HCT116 (cell line): ENCODE measurements around the gene SERTAD4. TPM values are rescaled to one million over a fixed set of nuclear protein-coding genes. Genes with fewer than 3 reads are reported as not detected.

Source experiments
- ATAC-seq: fragments of 200-7000 bp; cut with Tn5 transposase; 2 replicates; pipeline ENCODE4 v1.9.1; 2020; ENCODE audit warnings: mild to moderate bottlenecking, moderate library complexity
- BruUV-seq: library from RNA; stranded (reverse); fragments of 400-500 nt; replicated peaks from 2 replicates; lab custom pipeline; 2021; lab: Mats Ljungman, UMichigan
- CTCF ChIA-PET: fragments of 300-600 bp; sonication (Branson Sonifier 250); formaldehyde crosslinking; loops from one replicate; lab custom pipeline; 2021; ENCODE audit warnings: antibody characterized with exemption; lab: Charles Lee
- POLR2A ChIA-PET: fragments of 300-600, 350-600 bp; sonication (Branson Sonifier 250); formaldehyde crosslinking; loops from one replicate; lab custom pipeline; 2021; ENCODE audit warnings: antibody characterized with exemption; lab: Charles Lee
- RAD21 ChIA-PET, 2 experiments: fragments of 300-600 bp; sonication (Branson Sonifier 250); formaldehyde crosslinking; loops; one replicate each; lab custom pipeline; 2023; ENCODE audit warnings: low total read pairs in 2 of 2; ENCODE audit not compliant: uncharacterized antibody in 2 of 2, unreplicated experiment in 2 of 2, low non-redundant PET in 1 of 2; lab: Charles Lee
- DNase-seq: peaks from one replicate; pipeline ENCODE4 v3.0.0-alpha.2; 2010; ENCODE audit warnings: low read depth, low spot score
- H2AFZ ChIP-seq: fragments of 200-600 bp; shearing (Covaris generic), sonication (generic); 2 replicates; pipeline ENCODE4 v1.6.1; 2017; ENCODE audit warnings: low read depth, mixed run types, mixed read lengths, antibody characterized with exemption, low read length; ENCODE audit not compliant: poor library complexity, severe bottlenecking
- H3K27ac ChIP-seq: 2 replicates; pipeline ENCODE4 v1.5.1; 2012; ENCODE audit warnings: low read depth, low read length
- H3K27me3 ChIP-seq: fragments of 200-600 bp; sonication (generic); 2 replicates; pipeline ENCODE4 v1.6.1; 2016; ENCODE audit warnings: mixed run types, low read length, mixed read lengths; ENCODE audit not compliant: insufficient read depth
- H3K36me3 ChIP-seq, 2 experiments: fragments of 200-500 bp in 1 of 2; fragments of 200-600 bp in 1 of 2; sonication (Bioruptor generic) in 1 of 2; sonication (generic) in 1 of 2; 2 replicates each; pipeline versions ENCODE4 v1.5.1 to v1.6.1; 2014 to 2016; ENCODE audit warnings: low read length in 2 of 2, inconsistent platforms in 1 of 2, mixed read lengths in 1 of 2, mixed run types in 1 of 2; ENCODE audit not compliant: insufficient read depth in 2 of 2, control insufficient read depth in 1 of 2
- H3K4me1 ChIP-seq, 2 experiments: fragments of 200-600 bp in 1 of 2; sonication (generic) in 1 of 2; 2 replicates each; pipeline versions ENCODE4 v1.5.1 to v1.6.1; 2012 to 2017; ENCODE audit warnings: low read length in 2 of 2, inconsistent platforms in 1 of 2, mild to moderate bottlenecking in 1 of 2, mixed read lengths in 1 of 2, mixed run types in 1 of 2, moderate library complexity in 1 of 2; ENCODE audit not compliant: insufficient read depth in 2 of 2, control insufficient read depth in 1 of 2
- H3K4me2 ChIP-seq: fragments of 200-600 bp; sonication (generic); 2 replicates; pipeline ENCODE4 v1.6.1; 2017; ENCODE audit warnings: mixed run types, low read length, mixed read lengths
- H3K4me3 ChIP-seq, 2 experiments: fragments of 200-600 bp in 1 of 2; sonication (generic) in 1 of 2; replicated peaks in 1 of 2; 2 replicates each; pipeline ENCODE4 v1.5.1; 2011 to 2016; ENCODE audit warnings: low read length in 2 of 2, control low read depth in 1 of 2, low read depth in 1 of 2, mild to moderate bottlenecking in 1 of 2, mixed read lengths in 1 of 2, mixed run types in 1 of 2
- H3K79me2 ChIP-seq: fragments of 200-600 bp; sonication (generic); 2 replicates; pipeline ENCODE4 v1.6.1; 2017; ENCODE audit warnings: mild to moderate bottlenecking, mixed run types, low read length, moderate library complexity, mixed read lengths; ENCODE audit not compliant: insufficient read depth
- H3K9ac ChIP-seq: fragments of 200-600 bp; sonication (generic); 2 replicates; pipeline ENCODE4 v1.6.1; 2016; ENCODE audit warnings: low read length, mixed read lengths
- H3K9me2 ChIP-seq: fragments of 200-600 bp; sonication (generic), shearing (Covaris generic); 2 replicates; pipeline ENCODE4 v1.6.1; 2017; ENCODE audit warnings: mixed run types, mild to moderate bottlenecking, moderate library complexity; ENCODE audit not compliant: insufficient read depth
- H3K9me3 ChIP-seq, 2 experiments: fragments of 200-500 bp in 1 of 2; fragments of 200-600 bp in 1 of 2; sonication (Bioruptor generic) in 1 of 2; sonication (generic) in 1 of 2; 2 replicates each; pipeline ENCODE4 v1.6.1; 2014 to 2017; ENCODE audit warnings: low read length in 2 of 2, mixed read lengths in 2 of 2, inconsistent platforms in 1 of 2, low read depth in 1 of 2, mild to moderate bottlenecking in 1 of 2, mixed run types in 1 of 2, moderate library complexity in 1 of 2; ENCODE audit not compliant: control insufficient read depth in 1 of 2, insufficient read depth in 1 of 2
- H4K20me1 ChIP-seq: fragments of 200-600 bp; sonication (generic), shearing (Covaris generic); 2 replicates; pipeline ENCODE4 v1.6.1; 2017; ENCODE audit warnings: mixed run types, mild to moderate bottlenecking, moderate library complexity; ENCODE audit not compliant: insufficient read depth
- CBX3 ChIP-seq: IDR thresholded peaks from 2 replicates; pipeline ENCODE4 v1.6.1; 2012; ENCODE audit warnings: low read depth
- CEBPB ChIP-seq: IDR thresholded peaks from 2 replicates; pipeline ENCODE4 v1.6.1; 2012; ENCODE audit warnings: low read depth
- CTCF ChIP-seq, 3 experiments: fragments of 200-600 bp in 1 of 3; sonication (generic) in 1 of 3; IDR thresholded peaks in 2 of 3; conservative IDR thresholded peaks in 1 of 3; 2 replicates each; pipeline ENCODE4 v1.5.1; 2012 to 2017; ENCODE audit warnings: low read depth in 2 of 3, low read length in 2 of 3, antibody characterized with exemption in 1 of 3, borderline replicate concordance in 1 of 3, control low read depth in 1 of 3, mild to moderate bottlenecking in 1 of 3, mixed read lengths in 1 of 3, mixed run types in 1 of 3, moderate library complexity in 1 of 3; ENCODE audit not compliant: insufficient read depth in 1 of 3
- EGR1 ChIP-seq: IDR thresholded peaks from 2 replicates; pipeline ENCODE4 v1.6.1; 2012; ENCODE audit warnings: low read depth
- ELF1 ChIP-seq: IDR thresholded peaks from 2 replicates; pipeline ENCODE4 v1.6.1; 2012; ENCODE audit warnings: low read depth, borderline replicate concordance
- FOSL1 ChIP-seq: IDR thresholded peaks from 2 replicates; pipeline ENCODE4 v1.6.1; 2012; ENCODE audit warnings: low read depth
- MAX ChIP-seq: IDR thresholded peaks from 2 replicates; pipeline ENCODE4 v1.6.1; 2012
- RAD21 ChIP-seq: IDR thresholded peaks from 2 replicates; pipeline ENCODE4 v1.6.1; 2012; ENCODE audit warnings: low read depth, mild to moderate bottlenecking
- REST ChIP-seq: IDR thresholded peaks from 2 replicates; pipeline ENCODE4 v1.6.1; 2012; ENCODE audit warnings: low read depth
- SIN3A ChIP-seq: IDR thresholded peaks from 2 replicates; pipeline ENCODE4 v1.6.1; 2012; ENCODE audit warnings: low read depth
- SRF ChIP-seq: IDR thresholded peaks from 2 replicates; pipeline ENCODE4 v1.6.1; 2012; ENCODE audit warnings: low read depth
- TCF7L2 ChIP-seq: IDR thresholded peaks from 2 replicates; pipeline ENCODE4 v1.7.0; 2011; ENCODE audit warnings: borderline replicate concordance, inconsistent platforms; ENCODE audit not compliant: insufficient read depth, insufficient read length; ENCODE audit errors: extremely low read depth
- YY1 ChIP-seq: IDR thresholded peaks from 2 replicates; pipeline ENCODE4 v1.6.1; 2011; ENCODE audit warnings: low read length, low read depth, moderate library complexity, mild to moderate bottlenecking; ENCODE audit not compliant: insufficient replicate concordance; ENCODE audit errors: extremely low read depth
- ZFX ChIP-seq: fragments of 450-650 bp; IDR thresholded peaks from 2 replicates; pipeline ENCODE4 v1.6.1; 2017
- ZNF274 ChIP-seq: fragments of 200-500 bp; sonication (Bioruptor generic); IDR thresholded peaks from 2 replicates; pipeline ENCODE4 v1.6.1; 2014; ENCODE audit warnings: mild to moderate bottlenecking, low read depth, low read length, inconsistent platforms
- intact Hi-C: fragments of 100-400 bp; cut with micrococcal nuclease; formaldehyde crosslinking; loops from 2 replicates; pipeline ENCODE4 v1.10.0; 2022
- total RNA-seq: library from RNA; stranded (reverse); gene quantifications from one replicate; pipeline ENCODE4 v1.2.1, GENCODE V29; 2021; ENCODE audit not compliant: unreplicated experiment

SERTAD4 gene
- total RNA-seq, 1 experiment from 2014 or later, result 0.07 TPM

GRCh38 chr1:210217482-210217881 is 15.1 kb upstream of the SERTAD4 start:
- Histone ChIP-seq H3K9ac (no peak overlapping the region), H3K9me2 (no peaks in the 10 kb centered on the region), H3K4me3 (no peak overlapping the region), H3K27me3 (peaks cover 7% of the 10 kb centered on the region; the same call in 1 of the 2 replicates), H3K4me1 (peaks cover 0 to 8% of the 10 kb centered on the region in 2 experiments; a peak in 1 of 4 replicates)
- CTCF ChIA-PET, result no interaction called here
- no peak for ATAC-seq
- TF ChIP-seq ELF1 (no peak), SRF (no peak), CTCF (IDR thresholded peaks at IDR 0.05 in 2 of 3, conservative IDR thresholded peaks at IDR 0.05 in 1 of 3; ENCODE audit: borderline replicate concordance in 1 of 3, insufficient read depth in 1 of 3, low read depth in 2 of 3, low read length in 2 of 3) (no peak), TCF7L2 (no peak), YY1 (no peak), ZNF274 (no peak), FOSL1 (no peak), CEBPB (no peak), CBX3 (no peak), REST (no peak), ZFX (no peak), EGR1 (no peak), MAX (no peak), SIN3A (no peak), RAD21 (no peak)
- TF ChIP-seq, all 23 proteins: peak for 0
- H3K79me2 ChIP-seq, result no peaks in the 10 kb centered on the region
- H2AFZ ChIP-seq, result no peak overlapping the region
- BruUV-seq, result no TSS peak
- no peak overlapping the region for H3K4me2 ChIP-seq
- H3K36me3 ChIP-seq, result no peaks in the 10 kb centered on the region
- RAD21 ChIA-PET, result no interaction called here
- H4K20me1 ChIP-seq, result no peaks in the 10 kb centered on the region
- POLR2A ChIA-PET, result no interaction called here
- no peak overlapping the region for H3K27ac ChIP-seq
- DNase-seq, result no peak
- intact Hi-C loops, result no loop called here
- H3K9me3 ChIP-seq, result no peaks in the 10 kb centered on the region
